Epidermal melanocyte (primary cell): ENCODE measurements around the gene B3GALT6.

Experiments
- DNase-seq: peaks from one replicate; pipeline ENCODE4 v3.0.0; 2011; ENCODE audit warnings: low spot score; ENCODE audit not compliant: insufficient read length

Gene B3GALT6

GRCh38 chr1:1283821-1284220 lies 51.8 kb downstream of the B3GALT6 start:
- DNase-seq, result peak; percentile 57
